ENCODE results near the gene CTNNBIP1. TPM values are rescaled to one million over a fixed set of nuclear protein-coding genes. Genes with fewer than 3 reads are reported as not detected.

The CTNNBIP1 gene
- total and polyA plus RNA-seq, 5 donors from 2014 or later, result 5.9 to 9.6 (median 9.3) TPM

DNA sequence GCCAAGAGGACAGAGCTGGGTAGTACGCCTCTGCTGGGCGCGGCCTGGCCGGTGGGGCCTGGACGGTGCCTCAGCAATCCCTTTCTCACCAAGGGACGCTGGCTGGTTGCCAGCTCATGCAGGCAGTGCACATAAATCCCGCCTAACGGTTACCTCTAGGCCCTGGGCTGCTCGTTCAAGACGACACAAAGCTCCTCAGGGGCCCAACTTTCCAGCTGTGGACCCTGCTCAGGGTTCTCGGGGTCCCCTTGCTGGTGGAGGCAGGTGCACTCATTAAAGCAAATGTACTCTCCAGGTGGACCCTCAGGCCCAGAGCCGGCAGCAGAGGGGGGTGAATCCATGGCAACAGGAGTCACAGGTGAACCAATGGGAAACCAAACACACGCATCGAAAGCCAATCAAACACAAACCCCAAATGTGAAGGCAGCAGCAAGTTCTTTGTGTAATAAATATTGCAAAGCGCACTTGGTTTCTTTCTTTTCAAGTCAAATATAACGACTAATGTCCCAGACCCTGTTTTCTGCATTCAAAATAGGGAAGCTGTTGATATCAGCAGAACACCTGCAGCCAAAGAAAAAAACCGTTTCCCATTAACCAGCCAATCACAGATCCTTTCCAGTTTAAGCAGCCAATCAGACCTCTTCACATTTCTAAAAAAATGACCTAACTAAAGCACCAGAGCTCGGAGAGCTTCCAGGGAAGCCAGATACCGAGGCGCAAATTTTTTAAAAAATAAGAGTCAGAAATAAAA lies 60.2 kb downstream of the CTNNBIP1 start:
- Mint-ChIP-seq H3K4me1 (peaks cover 0 to 5% (median under 1%) of the 10 kb centered on the region in 4 donors), H3K27ac (no peak overlapping the region), H3K9me3 (peaks cover 0 to 7% (median 4%) of the 10 kb centered on the region in 7 donors), H3K36me3 (peaks cover 6% of the 10 kb centered on the region), H3K27me3 (peaks cover 5% of the 10 kb centered on the region), H3K4me3 (peak overlapping the region in 3 of 4 donors; percentile 10 to 76 (median 66))
- Histone ChIP-seq H3K4me1 (ENCODE audit: control insufficient read depth, insufficient read depth, low read length, poor library complexity, severe bottlenecking) (no peaks in the 10 kb centered on the region), H3K27ac (ENCODE audit: insufficient read depth, low read length, poor library complexity, severe bottlenecking) (no peak overlapping the region), H3K9me3 (ENCODE audit: control insufficient read depth in 2 of 2, low read length in 2 of 2) (peaks cover 2 to 10% of the 10 kb centered on the region in 2 experiments), H3K4me3 (ENCODE audit: low read depth, low read length) (no peak overlapping the region), H3K27me3 (ENCODE audit: control insufficient read depth, insufficient read depth, low read length) (no peaks in the 10 kb centered on the region), H3K36me3 (ENCODE audit: control insufficient read depth, insufficient read depth, low read length) (peaks cover 4% of the 10 kb centered on the region)
- DNase-seq, result peak in 2 of 3 donors; percentile 36 to 66
- peak in 1 of 2 donors; percentile 56 for ATAC-seq (ENCODE audit: low read depth in 2 of 2)

- Histone ChIP-seq H3K36me3 (ENCODE audit: control insufficient read depth, insufficient read depth, low read length) (no peaks in the 10 kb centered on the region), H3K4me1 (ENCODE audit: control insufficient read depth, insufficient read depth, low read length, poor library complexity, severe bottlenecking) (no peaks in the 10 kb centered on the region), H3K27me3 (ENCODE audit: control insufficient read depth, insufficient read depth, low read length) (no peaks in the 10 kb centered on the region), H3K4me3 (ENCODE audit: low read depth, low read length) (no peak overlapping the region), H3K27ac (ENCODE audit: insufficient read depth, low read length, poor library complexity, severe bottlenecking) (no peak overlapping the region), H3K9me3 (ENCODE audit: control insufficient read depth in 2 of 2, low read length in 2 of 2) (no peaks in the 10 kb centered on the region)
- no peak for DNase-seq
- H3K27ac Mint-ChIP-seq, result no peak overlapping the region
- peak overlapping the region in 1 of 4 donors; percentile 71 for H3K4me3 Mint-ChIP-seq
- H3K9me3 Mint-ChIP-seq, result no peaks in the 10 kb centered on the region
- H3K27me3 Mint-ChIP-seq, result no peaks in the 10 kb centered on the region
- peaks cover 0 to 5% (median under 1%) of the 10 kb centered on the region in 4 donors for H3K4me1 Mint-ChIP-seq
- H3K36me3 Mint-ChIP-seq, result no peaks in the 10 kb centered on the region
- no peak for ATAC-seq (ENCODE audit: low read depth in 2 of 2)
These were observed 62.0 kb downstream of the CTNNBIP1 start for GRCh38 chr1:9848022-9848421.

- H3K9me3 ChIP-seq (ENCODE audit: control insufficient read depth in 2 of 2, low read length in 2 of 2), result no peaks in the 10 kb centered on the region
- no peak for ATAC-seq (ENCODE audit: low read depth in 2 of 2)
These were observed 62.8 kb downstream of the CTNNBIP1 start for GRCh38 chr1:9847269-9847668.

GRCh38 chr1:9846611-9847171 lies 63.4 kb downstream of the CTNNBIP1 start:
- Mint-ChIP-seq H3K36me3 (no peaks in the 10 kb centered on the region), H3K27me3 (no peaks in the 10 kb centered on the region), H3K4me1 (peaks cover 0 to 5% (median under 1%) of the 10 kb centered on the region in 4 donors), H3K9me3 (no peaks in the 10 kb centered on the region), H3K27ac (peak overlapping the region in 1 of 3 donors; percentile 62), H3K4me3 (no peak overlapping the region)
- Histone ChIP-seq H3K36me3 (ENCODE audit: control insufficient read depth, insufficient read depth, low read length) (no peaks in the 10 kb centered on the region), H3K9me3 (ENCODE audit: control insufficient read depth in 2 of 2, low read length in 2 of 2) (no peaks in the 10 kb centered on the region), H3K4me3 (ENCODE audit: low read depth, low read length) (no peak overlapping the region), H3K4me1 (ENCODE audit: control insufficient read depth, insufficient read depth, low read length, poor library complexity, severe bottlenecking) (no peaks in the 10 kb centered on the region), H3K27me3 (ENCODE audit: control insufficient read depth, insufficient read depth, low read length) (no peaks in the 10 kb centered on the region), H3K27ac (ENCODE audit: insufficient read depth, low read length, poor library complexity, severe bottlenecking) (no peak overlapping the region)
- no peak for DNase-seq
- no peak for ATAC-seq (ENCODE audit: low read depth in 2 of 2)

More at GRCh38 chr1:9847269-9847668, 62.8 kb downstream of the CTNNBIP1 start:
- no peaks in the 10 kb centered on the region for H3K27me3 ChIP-seq (ENCODE audit: control insufficient read depth, insufficient read depth, low read length)
- no peaks in the 10 kb centered on the region for H3K9me3 Mint-ChIP-seq
- H3K27me3 Mint-ChIP-seq, result no peaks in the 10 kb centered on the region
- no peak overlapping the region for H3K27ac ChIP-seq (ENCODE audit: insufficient read depth, low read length, poor library complexity, severe bottlenecking)
- DNase-seq, result no peak
- H3K4me3 Mint-ChIP-seq, result no peak overlapping the region
- H3K27ac Mint-ChIP-seq, result peak overlapping the region in 1 of 3 donors; percentile 62
- H3K36me3 Mint-ChIP-seq, result no peaks in the 10 kb centered on the region
- no peaks in the 10 kb centered on the region for H3K36me3 ChIP-seq (ENCODE audit: control insufficient read depth, insufficient read depth, low read length)
- H3K4me1 ChIP-seq (ENCODE audit: control insufficient read depth, insufficient read depth, low read length, poor library complexity, severe bottlenecking), result no peaks in the 10 kb centered on the region
- peaks cover 0 to 5% (median under 1%) of the 10 kb centered on the region in 4 donors for H3K4me1 Mint-ChIP-seq
- H3K4me3 ChIP-seq (ENCODE audit: low read depth, low read length), result no peak overlapping the region

- Mint-ChIP-seq H3K9me3 (no peaks in the 10 kb centered on the region), H3K27me3 (no peaks in the 10 kb centered on the region), H3K27ac (no peak overlapping the region), H3K4me1 (peaks cover 0 to 5% (median under 1%) of the 10 kb centered on the region in 4 donors), H3K4me3 (no peak overlapping the region), H3K36me3 (no peaks in the 10 kb centered on the region)
- no peaks in the 10 kb centered on the region for H3K4me1 ChIP-seq (ENCODE audit: control insufficient read depth, insufficient read depth, low read length, poor library complexity, severe bottlenecking)
- no peaks in the 10 kb centered on the region for H3K9me3 ChIP-seq (ENCODE audit: control insufficient read depth in 2 of 2, low read length in 2 of 2)
- no peaks in the 10 kb centered on the region for H3K27me3 ChIP-seq (ENCODE audit: control insufficient read depth, insufficient read depth, low read length)
- no peak overlapping the region for H3K4me3 ChIP-seq (ENCODE audit: low read depth, low read length)
- DNase-seq (no peak), ATAC-seq (ENCODE audit: low read depth in 2 of 2) (no peak)
- H3K36me3 ChIP-seq (ENCODE audit: control insufficient read depth, insufficient read depth, low read length), result no peaks in the 10 kb centered on the region
- H3K27ac ChIP-seq (ENCODE audit: insufficient read depth, low read length, poor library complexity, severe bottlenecking), result no peak overlapping the region
These were observed 64.2 kb downstream of the CTNNBIP1 start for GRCh38 chr1:9845914-9846313.

DNA sequence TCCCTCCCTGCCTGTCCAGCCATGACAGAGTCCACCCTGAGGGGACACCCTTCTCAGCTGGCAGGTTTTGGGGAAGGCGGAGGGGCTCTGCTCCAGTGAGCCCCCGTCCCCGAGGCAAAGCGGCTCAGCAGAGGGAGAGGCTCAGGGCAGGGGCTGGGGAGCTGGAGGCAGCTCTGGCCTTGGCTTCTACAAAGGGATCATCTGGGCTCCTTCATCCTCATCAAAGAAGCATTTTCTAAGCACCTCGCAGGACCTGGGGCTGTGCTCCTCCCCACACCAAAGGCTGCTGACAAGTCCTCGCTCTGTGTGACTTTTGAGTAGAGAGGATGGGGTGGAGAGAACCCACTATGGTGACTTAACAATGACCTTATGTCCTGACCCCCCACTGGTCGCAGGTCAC lies 65.3 kb downstream of the CTNNBIP1 start:
- Mint-ChIP-seq H3K27ac (no peak overlapping the region), H3K4me1 (no peaks in the 10 kb centered on the region), H3K36me3 (no peaks in the 10 kb centered on the region), H3K4me3 (no peak overlapping the region), H3K9me3 (no peaks in the 10 kb centered on the region), H3K27me3 (no peaks in the 10 kb centered on the region)
- DNase-seq, result no peak
- Histone ChIP-seq H3K9me3 (ENCODE audit: control insufficient read depth in 2 of 2, low read length in 2 of 2) (no peaks in the 10 kb centered on the region), H3K27me3 (ENCODE audit: control insufficient read depth, insufficient read depth, low read length) (no peaks in the 10 kb centered on the region), H3K36me3 (ENCODE audit: control insufficient read depth, insufficient read depth, low read length) (no peaks in the 10 kb centered on the region), H3K27ac (ENCODE audit: insufficient read depth, low read length, poor library complexity, severe bottlenecking) (no peak overlapping the region), H3K4me1 (ENCODE audit: control insufficient read depth, insufficient read depth, low read length, poor library complexity, severe bottlenecking) (no peaks in the 10 kb centered on the region), H3K4me3 (ENCODE audit: low read depth, low read length) (no peak overlapping the region)
- ATAC-seq (ENCODE audit: low read depth in 2 of 2), result no peak

DNA sequence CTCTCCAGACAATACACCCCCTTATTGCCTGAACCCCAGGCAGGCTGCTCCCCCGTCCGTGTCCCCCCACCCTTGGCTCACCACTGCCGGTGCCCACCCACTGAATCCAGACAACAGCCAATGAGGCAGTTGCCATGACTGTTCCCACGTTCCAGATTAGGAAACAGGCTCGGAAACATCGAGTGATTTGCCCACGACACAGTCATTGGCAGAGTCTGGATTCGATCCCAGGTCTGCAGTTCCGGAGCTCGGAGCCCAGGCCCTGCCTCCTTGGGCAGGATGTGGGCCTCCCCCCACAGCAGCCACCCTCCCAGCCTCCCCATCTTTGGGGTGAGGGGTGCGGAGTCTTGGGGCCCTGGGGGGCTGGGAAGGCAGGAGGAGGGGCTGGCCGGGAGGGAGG lies 66.0 kb downstream of the CTNNBIP1 start:
- H3K27me3 Mint-ChIP-seq, result no peaks in the 10 kb centered on the region
- Histone ChIP-seq H3K36me3 (ENCODE audit: control insufficient read depth, insufficient read depth, low read length) (no peaks in the 10 kb centered on the region), H3K4me3 (ENCODE audit: low read depth, low read length) (no peak overlapping the region), H3K4me1 (ENCODE audit: control insufficient read depth, insufficient read depth, low read length, poor library complexity, severe bottlenecking) (no peaks in the 10 kb centered on the region), H3K9me3 (ENCODE audit: control insufficient read depth in 2 of 2, low read length in 2 of 2) (no peaks in the 10 kb centered on the region), H3K27ac (ENCODE audit: insufficient read depth, low read length, poor library complexity, severe bottlenecking) (no peak overlapping the region), H3K27me3 (ENCODE audit: control insufficient read depth, insufficient read depth, low read length) (no peaks in the 10 kb centered on the region)
- H3K27ac Mint-ChIP-seq, result no peak overlapping the region
- H3K4me1 Mint-ChIP-seq, result no peaks in the 10 kb centered on the region
- no peak for ATAC-seq (ENCODE audit: low read depth in 2 of 2)
- no peak for DNase-seq
- no peak overlapping the region for H3K4me3 Mint-ChIP-seq
- H3K9me3 Mint-ChIP-seq, result no peaks in the 10 kb centered on the region
- H3K36me3 Mint-ChIP-seq, result no peaks in the 10 kb centered on the region

DNA sequence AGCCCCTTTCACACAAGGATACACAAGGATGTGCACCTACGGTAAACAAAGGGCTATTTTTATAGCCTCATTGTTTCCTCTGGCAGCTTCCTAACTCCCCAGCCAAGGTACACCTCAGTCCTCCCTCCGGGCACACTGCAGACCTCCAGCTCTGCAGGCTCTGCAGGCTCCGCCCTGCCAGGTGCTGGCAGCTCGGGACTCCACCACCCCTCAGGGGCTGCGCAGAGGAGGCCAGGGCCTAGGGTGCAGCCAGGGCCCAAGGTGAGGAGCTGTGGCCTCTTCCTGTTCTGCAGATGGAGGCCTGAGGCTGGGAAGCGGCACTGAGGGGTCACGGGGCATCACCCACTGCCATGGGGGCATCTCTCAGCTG lies 66.5 kb downstream of the CTNNBIP1 start:
- no peak overlapping the region for H3K27ac Mint-ChIP-seq
- no peaks in the 10 kb centered on the region for H3K27me3 ChIP-seq (ENCODE audit: control insufficient read depth, insufficient read depth, low read length)

More for the DNA sequence above, 66.5 kb downstream of the CTNNBIP1 start:
- Histone ChIP-seq H3K27ac (ENCODE audit: insufficient read depth, low read length, poor library complexity, severe bottlenecking) (no peak overlapping the region), H3K9me3 (ENCODE audit: control insufficient read depth in 2 of 2, low read length in 2 of 2) (no peaks in the 10 kb centered on the region), H3K4me1 (ENCODE audit: control insufficient read depth, insufficient read depth, low read length, poor library complexity, severe bottlenecking) (no peaks in the 10 kb centered on the region), H3K36me3 (ENCODE audit: control insufficient read depth, insufficient read depth, low read length) (no peaks in the 10 kb centered on the region), H3K4me3 (ENCODE audit: low read depth, low read length) (no peak overlapping the region)
- ATAC-seq (ENCODE audit: low read depth in 2 of 2) (no peak), DNase-seq (no peak)
- Mint-ChIP-seq H3K36me3 (no peaks in the 10 kb centered on the region), H3K27me3 (no peaks in the 10 kb centered on the region), H3K4me3 (no peak overlapping the region), H3K4me1 (no peaks in the 10 kb centered on the region), H3K9me3 (no peaks in the 10 kb centered on the region)

All from CD4-positive, CD25-positive, alpha-beta regulatory T cell (primary cell).